GM18502 (cell line): ENCODE data around the gene FLOT1.
A peak's percentile ranks its signal among the peaks of the same experiment; 100 is the strongest.

Experiments used
- ATAC-seq: cut with Tn5 transposase; IDR thresholded peaks from one replicate; pipeline ENCODE4 v1.9.1; 2021; ENCODE audit warnings: mild to moderate bottlenecking; ENCODE audit not compliant: unreplicated experiment, poor library complexity

FLOT1 gene

DNA sequence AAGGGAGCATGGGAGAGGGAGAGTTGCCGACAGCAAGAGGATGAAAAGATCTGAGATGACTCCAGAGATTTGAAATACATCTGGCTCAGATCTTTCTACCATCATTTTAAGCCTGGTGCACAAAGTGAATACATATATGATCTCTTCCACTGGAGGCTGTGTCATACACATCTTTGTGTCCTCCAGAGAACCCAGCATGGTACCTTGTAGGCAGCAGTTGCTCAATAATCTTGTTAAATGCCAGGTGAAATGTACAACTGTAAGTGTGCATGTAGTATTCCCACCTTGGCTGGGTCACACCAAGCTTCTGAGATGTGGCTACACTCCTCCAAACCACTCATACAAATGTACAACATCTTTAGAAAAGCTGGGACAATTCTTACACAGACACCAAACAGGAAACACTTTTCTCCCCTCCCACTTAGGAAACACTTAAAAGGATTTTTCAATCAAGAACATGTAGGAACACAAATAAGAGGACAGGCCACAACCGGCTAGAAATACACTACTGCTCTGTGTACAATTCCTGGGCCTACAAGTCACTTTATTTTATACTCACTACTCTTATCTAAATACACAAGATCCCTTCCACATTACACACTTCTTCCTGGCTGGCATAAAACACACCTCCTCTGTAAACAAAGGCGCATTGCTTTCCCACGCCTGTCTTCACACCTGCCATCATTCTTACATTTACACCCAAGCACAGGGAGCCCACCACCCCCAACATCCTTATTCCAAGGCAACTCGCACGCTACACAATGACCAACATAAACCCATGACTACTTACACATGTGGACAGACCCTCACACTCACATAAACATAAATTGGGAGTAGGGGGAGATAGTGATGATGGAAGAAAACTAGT is 5.6 kb upstream of the FLOT1 start:
- ATAC-seq = no peak

DNA sequence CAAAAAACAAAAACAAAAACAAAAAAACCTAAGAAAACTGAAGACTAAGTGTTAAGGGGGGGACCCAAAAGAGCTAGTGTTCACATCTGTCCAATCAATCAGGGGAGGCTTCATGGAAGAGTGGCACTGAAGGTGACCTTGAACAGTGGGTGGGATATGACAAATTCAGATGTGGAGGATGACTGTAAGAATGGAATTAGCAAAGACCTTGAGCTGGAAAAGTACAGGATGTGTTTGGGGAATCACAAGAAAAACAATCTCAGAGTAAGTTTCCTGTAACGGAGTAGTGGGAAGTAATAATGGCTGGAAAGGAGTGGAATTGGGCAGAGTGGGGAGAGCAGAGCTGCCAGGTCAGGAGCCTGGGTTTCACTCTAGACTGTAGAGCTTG is 4.8 kb upstream of the FLOT1 start:
- ATAC-seq = no peak

DNA sequence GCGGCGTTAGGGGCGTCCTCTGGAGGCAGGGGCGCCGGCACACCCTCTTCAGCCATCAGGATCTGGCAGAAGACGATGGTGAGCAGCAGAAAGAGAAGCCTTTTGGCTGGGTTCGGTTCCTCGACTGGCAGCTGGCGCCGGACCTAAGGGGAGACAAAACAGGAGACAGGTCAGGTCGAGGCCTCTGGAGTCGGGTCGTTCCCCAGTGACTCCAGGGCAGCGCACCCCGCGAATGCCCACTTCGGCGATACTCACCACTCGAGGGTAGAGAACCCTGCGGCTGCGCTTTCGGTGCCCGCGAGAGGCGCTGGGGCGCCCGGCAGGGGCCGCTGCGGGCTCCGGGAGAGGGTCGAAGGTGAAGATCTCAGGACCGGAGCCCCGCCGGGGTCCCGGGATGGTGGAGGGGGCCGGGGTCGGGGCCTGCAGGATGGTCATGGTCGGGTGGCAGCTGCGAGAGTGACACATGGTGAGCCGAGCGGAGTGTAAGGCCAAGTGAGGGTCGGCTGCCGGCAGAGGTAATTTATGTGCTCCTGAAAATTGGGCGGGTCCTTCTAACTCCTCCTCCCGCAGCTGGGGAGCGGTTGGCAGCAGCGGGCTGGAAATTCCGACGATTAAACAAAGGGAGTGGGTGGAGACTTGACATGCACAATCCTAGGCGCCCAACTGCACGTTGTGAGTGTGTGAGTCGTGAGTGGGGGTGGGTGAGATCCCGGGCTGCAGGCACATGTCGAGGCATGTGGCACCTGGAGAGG is 1.7 kb upstream of the FLOT1 start, which contains the start of gene IER3:
Gene IER3 (minus strand): TSS at position 494 of the 752 bp plus-strand sequence. CDS start 29 bp downstream, at position 465.
- ATAC-seq = no peak

DNA sequence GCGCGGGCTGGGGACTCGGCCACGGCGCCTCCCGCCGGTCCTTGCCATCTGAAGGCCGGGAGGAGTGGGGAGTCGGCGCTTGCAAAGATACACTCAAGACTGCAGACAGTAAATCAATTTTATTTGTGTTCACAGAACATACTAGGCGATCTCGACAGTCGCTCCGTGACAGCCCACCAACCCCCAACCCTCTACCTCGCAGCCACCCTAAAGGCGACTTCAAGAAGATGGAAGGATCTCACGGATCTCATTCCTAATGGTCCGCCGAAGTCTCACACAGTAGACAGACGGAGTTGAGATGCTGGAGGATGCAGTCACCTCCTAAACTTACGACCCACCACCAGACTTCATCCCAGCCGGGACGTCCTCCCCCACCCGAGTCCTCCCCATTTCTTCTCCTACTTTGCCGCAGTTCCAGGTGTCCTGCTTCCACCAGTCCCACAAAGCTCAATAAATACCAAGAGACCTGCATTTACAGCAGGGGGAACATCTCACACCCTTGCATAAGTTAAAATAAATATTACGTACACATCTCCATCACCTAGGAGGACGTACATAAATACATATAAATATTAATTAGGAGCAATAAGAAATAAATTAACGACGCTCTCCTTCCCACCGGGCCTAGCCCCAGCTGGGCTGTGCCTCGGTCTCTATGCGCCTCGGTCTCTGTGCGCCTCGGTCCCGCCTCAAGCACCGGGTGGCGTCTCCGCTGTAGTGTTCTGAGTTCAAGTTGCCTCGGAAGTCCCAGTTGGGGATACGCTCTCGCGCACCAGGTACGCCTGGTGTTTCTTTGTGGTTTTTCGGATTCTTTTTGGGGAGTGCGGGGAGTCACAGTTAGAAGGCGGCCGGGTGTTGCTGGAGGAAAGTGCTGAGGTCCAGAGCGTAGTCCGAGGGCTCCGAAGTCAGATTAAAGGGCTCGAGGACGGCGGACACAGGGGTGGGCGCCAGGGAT is 889 bp upstream of the FLOT1 start:
- no peak for ATAC-seq

DNA sequence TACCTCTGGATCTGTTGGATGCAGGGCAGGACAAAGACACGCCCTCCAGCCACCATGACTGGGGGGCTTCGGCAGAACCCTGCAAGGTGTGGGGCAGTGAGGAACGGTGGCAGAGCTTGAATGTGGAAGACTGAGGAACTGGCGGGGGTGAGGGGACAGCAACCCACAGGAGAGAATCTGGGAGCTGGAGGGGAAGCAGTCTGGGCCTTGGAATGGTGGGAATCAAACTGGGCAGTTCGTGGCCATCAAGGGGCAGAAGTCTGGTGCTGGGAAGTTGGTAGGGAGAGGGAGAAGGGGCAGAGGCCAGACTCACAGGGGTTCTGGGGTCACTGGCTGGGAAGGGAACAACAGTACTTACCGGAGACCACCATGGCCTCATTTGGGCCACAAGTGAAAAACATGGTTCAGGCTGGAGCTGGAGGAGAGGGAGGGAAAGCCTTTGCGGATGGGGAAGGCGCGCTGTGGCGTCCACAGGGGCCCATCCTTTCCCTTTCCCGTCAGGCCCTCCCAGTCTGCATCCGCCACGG is 635 bp downstream of the FLOT1 start:
- no peak for ATAC-seq

DNA sequence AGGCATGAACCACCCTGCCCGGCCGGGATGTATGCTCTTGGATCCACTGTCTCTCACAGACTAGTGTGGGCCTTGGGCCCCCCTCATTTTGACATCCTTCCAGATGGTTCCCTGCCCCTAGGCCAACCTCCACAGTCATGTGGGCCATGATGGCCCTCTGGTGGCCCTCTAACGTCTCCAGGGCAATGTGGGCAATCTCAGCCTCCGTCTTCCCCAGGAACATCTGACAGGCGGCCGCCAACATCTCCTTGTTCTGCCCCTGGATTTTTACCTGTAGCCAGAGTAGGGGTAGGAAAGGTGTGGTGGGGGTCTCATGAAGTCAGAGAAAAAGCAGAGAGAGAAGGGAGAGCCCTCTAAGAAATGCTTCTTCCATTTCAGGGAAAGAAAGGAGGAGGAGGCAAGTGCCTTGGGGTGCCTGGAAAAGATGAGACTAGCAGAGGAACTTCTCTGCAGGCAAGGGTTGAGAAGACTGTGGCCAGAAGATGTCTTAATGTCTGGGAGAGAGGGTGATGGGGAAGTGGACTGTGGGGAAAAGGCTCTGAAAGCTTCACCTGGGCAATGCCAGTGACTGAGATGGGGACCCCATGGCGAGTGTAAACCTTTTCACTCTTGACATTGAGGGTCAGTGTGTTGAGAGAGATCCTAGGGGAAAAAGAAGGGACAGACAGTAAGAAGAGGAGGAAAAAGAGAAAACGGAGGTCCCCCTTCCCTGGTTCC is 1.3 kb downstream of the FLOT1 start:
- no peak for ATAC-seq

DNA sequence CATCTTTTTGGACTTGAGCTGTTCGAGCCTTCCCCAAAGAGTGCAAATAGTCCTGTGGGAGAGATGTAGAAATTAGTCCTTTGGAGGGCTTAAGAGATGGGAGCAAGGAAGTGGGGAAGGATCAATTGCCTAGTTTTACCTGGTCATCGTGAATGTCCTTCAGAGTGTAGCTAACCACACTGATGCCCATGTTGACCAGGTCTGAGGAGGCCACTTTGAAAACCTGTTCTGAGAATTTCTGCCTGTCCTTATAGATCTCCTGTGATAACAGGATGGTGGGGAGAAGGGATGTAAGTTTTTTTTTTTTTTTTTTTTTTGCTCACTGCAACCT is 2.0 kb downstream of the FLOT1 start:
- ATAC-seq = no peak

DNA sequence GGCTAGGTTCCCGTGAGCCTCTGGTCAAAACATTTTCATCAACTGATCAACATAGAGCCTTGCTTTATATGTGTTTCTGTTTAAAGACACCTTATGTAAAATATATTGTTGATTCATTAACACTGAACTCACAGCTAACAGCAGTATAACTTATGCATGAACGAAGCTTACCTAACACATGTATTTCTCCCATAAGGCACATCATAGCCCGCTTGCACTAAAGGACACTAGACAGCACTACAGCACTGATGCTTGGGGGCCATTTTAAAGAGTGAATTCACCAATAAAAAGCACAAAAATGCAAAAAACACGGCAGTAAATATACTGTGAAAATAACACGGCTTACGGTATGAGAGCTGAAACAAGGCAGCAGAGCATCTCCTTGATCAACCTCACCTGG is 4.0 kb downstream of the FLOT1 start:
- no peak for ATAC-seq

DNA sequence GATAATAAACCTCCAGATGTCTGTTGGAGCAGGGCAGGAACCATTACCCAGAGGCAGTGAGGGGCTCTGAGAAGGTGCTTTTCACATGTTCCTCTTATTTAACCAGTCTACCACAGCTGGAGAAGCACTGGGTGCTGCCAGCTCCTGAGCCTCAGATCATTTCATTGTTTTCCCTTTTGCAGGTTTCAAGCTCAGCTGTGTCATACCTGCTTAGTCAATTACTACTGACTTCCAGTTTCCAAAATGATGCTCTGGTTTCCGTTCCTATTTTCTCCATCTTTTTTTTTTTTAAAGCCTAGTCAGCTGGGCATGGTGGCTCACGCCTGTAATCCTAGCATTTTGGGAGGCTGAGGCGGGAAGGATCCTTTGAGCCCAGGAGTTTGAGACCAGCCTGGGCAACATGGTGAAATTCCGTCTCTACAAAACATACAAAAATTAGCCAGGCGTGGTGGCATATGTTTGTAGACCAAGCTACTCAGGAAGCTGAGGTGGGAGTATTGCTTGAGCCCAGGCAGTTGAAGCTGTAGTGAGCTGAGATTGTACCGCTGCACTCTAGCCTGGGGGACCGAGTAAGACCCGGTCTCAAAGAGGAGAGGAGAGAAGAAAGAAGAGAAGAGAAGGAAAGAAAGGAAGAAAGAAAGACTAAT is 6.7 kb downstream of the FLOT1 start:
- ATAC-seq = peak; percentile 45

DNA sequence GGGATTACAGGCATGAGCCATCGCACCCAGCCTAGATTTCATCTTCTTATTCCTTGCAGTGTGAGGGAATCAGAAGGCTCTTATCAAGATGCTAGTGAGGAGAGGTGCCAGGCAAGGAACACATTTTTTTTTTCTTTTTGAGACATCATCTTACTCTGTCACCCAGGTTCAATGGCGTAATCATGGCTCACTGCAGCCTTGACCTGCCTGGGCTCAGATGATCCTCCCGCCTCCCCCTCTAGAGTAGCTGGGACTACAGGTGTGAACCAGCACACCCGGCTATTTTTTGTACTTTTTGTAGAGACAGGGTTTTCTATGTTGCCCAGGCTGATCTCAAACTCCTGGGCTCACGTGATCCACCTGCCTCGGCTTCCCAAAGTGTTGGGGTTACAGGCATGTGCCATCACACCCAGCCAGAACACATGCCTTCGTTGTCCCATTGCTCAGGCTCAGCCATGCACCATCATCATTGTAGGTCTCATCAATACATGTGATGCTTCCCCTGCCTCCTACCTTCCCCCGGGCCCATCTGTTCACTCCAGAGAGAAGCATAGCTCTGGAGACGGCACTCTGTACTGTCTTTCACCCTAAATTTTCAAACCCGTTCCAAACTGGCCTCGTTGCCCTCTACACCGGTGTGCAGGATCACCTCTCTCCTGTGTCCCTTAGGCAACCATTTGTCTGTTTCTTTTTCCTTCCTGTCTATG is 10.1 kb downstream of the FLOT1 start:
- ATAC-seq = no peak

DNA sequence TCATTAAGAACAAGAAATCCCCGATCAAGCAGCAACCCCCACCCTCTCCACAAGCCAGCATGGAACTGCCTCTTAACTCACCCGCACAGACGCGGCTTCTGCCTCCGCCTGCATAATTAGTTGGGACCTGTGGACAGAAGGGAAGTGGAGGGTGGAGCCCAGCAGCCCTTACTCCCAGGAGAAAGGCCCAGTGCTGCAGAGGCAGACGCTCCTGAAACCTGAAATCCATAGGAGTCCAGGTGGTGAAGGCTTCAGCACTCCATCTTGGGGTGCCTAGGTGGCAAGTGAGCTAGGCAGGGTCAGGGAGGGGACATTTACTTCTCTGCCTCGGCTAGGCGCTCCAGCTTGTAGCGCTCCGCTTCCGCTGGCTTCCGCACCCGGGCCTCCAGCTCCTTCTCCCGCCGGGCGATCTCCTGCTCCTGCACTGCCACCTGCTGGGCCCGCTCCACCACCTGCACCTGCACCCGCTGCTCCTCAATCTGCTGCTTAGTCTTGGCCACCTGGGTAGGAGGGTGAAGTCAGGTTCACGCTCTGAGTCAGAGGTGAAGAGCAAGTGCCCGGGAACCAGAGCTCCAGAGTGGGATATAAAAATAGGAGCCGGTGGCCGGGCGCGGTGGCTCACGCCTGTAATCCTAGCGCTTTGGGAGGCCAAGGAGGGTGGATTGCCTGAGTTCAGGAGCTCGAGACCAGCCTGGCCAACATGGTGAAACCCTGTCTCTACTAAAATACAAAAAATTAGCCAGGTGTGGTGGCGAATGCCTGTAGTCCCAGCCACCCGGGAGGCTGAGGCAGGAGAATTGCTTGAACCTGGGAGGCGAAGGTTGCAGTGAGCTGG is 11.7 kb downstream of the FLOT1 start:
- ATAC-seq = peak; percentile 65

DNA sequence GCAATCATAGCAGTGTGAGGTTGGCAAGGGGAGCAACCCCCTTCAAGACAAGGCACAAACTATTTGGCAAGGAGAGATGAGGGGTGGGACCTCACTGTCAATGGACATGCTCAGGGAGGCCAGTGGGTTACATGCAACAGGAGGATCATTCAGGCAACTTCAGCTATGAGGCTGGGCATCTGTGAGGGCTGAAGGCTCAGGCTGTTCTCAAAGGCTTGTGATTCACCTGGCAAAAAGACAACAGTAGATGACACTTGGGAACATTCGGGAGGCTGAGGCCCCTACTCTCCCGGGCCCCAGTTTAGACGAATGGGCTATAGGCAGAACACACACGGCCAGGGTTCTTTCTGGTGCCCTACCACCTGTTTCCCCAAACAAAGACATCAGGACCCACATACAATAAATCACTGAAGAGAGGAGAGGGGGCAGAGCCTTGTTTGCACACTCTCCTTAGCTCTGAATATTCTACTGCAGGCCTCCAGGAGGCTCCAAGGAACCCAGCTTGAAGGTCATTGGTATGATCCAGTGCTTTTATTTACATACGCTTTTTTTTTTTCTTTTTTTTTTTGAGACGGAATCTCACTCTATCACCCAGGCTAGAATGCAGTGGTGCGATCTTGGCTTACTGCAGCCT is 14.4 kb downstream of the FLOT1 start:
- no peak for ATAC-seq

DNA sequence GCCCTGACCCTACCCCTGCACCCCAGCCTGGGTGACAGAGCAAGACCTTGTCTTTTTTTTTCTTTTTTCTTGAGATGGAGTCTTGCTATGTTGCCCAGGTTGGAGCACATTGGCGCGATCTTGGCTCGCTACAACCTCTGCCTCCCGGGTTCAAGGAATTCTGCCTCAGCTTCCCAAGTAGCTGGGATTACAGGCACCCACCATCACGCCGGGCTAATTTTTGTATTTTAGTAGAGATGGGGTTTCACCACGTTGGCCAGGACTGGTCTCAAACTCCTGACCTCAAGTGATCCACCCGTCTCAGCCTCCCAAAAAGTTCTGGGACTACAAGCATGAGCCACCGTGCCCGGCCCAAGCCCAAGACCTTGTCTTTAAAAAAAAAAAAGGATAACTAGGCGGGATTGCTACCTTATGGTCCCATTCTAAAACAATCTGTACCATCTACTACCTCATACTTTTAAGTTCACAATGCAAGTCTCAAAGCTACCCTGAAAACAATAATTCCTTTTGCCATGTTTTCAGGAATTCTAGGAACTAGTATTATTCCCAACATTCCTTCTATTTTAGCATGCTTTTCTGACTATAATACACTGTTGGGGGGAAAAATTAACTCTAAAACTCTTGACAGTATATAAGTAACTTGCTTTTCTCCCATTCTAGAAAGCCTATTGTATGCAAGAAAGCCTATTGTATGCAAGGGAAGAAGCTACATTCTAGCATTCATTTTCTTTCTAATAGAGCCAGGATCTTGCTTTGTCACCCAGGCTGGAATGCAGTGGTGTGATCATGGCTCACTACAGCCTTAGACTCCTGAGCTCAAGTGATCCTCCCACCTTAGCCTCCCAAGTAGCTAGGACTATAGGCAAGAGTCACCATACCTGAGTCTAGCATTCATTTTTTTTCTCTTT is 15.7 kb downstream of the FLOT1 start:
- no peak for ATAC-seq

DNA sequence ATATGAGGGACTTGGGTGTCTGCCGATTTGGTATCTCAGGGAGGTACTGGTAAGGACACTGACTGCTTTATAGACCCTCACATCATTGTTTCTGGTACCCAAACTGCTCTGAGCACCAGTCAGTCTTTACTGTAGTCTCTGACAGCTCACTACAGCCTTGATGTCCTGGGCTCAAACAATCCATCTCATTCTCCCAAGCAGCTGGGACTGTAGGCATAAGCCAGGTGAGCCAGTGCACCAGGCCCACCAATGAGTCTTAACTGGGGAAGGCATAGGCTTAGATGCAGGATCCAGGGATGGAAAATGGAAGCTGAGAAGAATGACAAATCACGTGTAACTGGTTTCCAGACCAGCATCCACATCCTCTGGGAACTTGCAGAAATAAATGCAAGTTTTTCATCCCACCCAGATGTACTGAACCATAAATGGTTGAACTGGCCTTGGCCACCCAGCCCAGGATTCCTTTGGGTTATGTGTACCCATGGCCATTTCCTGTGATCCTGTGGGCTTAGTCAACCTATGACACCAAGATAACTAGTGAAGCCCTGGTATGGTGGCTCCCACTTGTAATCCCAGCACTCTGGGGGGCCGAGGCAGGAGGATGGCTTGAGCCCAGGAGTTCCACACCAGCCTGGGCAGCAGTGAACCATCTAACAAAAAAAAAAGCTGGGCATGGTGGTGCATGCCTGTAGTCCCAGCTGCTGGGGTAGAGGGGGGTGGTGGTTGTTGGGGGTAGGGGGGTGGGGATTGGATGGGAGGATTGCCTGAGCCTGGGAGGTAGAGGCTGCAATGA is 16.6 kb downstream of the FLOT1 start:
- no peak for ATAC-seq

DNA sequence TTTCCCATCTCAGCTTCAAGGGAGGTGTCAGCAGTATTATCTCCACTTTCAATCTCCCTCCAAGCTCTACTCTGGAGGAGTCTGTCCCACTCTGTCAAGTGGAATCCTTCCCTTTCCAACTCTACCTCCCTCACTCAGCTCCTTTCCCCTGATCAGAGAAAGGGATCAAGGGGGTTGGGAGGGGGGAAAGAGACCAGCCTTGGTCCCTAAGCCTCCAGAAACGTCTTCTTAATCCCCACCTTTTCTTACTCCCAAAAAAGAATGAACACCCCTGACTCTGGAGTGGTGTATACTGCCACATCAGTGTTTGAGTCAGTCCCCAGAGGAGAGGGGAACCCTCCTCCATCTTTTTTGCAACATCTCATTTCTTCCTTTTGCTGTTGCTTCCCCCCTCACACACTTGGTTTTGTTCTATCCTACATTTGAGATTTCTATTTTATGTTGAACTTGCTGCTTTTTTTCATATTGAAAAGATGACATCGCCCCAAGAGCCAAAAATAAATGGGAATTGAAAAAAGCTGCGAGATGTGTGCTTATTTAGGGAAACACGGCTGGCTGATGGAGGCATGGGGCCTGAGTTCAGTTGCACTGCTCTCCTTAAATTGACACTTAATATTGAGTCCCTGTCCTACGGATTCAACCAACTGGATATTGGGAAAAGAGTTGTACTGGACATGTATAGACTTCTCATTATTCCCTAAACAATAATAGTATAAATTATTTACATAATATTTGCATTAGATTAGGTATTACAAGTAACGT is 17.4 kb downstream of the FLOT1 start:
- no peak for ATAC-seq
